CD4-positive, alpha-beta T cell treated with Interleukin-10 for 1 hour (primary cell): Measurements from ENCODE around the gene ANKRD53.

Experiments used
- DNase-seq: peaks from one replicate; pipeline ENCODE4 v3.0.0-alpha.2; 2020

Gene ANKRD53

GRCh38 chr2:70978341-70979179 is at the start of gene ANKRD53:
TSS of gene ANKRD53 (plus strand) at chr2:70978630. CDS start at chr2:70978646, 16 bp downstream.
- DNase-seq, result peak; percentile 18

GRCh38 chr2:70930371-70931329 is 47.8 kb upstream of the ANKRD53 start:
- no peak for DNase-seq

GRCh38 chr2:70931376-70932000 is 46.9 kb upstream of the ANKRD53 start:
- DNase-seq, result no peak

GRCh38 chr2:70932631-70933230 is 45.7 kb upstream of the ANKRD53 start:
- no peak for DNase-seq

- no peak for DNase-seq
Measured at GRCh38 chr2:70934981-70935380, 43.4 kb upstream of the ANKRD53 start.

GRCh38 chr2:70935468-70936164 is 42.8 kb upstream of the ANKRD53 start, which contains the start of gene ATP6V1B1:
TSS of gene ATP6V1B1 (plus strand) at chr2:70935900. CDS start at chr2:70935955, 55 bp downstream.
- DNase-seq, result no peak

GRCh38 chr2:70936165-70936978 is 42.1 kb upstream of the ANKRD53 start:
- no peak for DNase-seq

GRCh38 chr2:70936979-70937811 is 41.2 kb upstream of the ANKRD53 start:
- no peak for DNase-seq

- DNase-seq, result no peak
Measured at GRCh38 chr2:70937866-70938585, 40.4 kb upstream of the ANKRD53 start.

GRCh38 chr2:70938586-70938950 is 39.9 kb upstream of the ANKRD53 start:
- no peak for DNase-seq

GRCh38 chr2:70939001-70939838 is 39.2 kb upstream of the ANKRD53 start:
- DNase-seq, result no peak

- DNase-seq, result no peak
Measured at GRCh38 chr2:70939839-70940580, 38.4 kb upstream of the ANKRD53 start.

- no peak for DNase-seq
Measured at GRCh38 chr2:70941186-70941585, 37.2 kb upstream of the ANKRD53 start.

- DNase-seq, result no peak
Measured at GRCh38 chr2:70941701-70942100, 36.7 kb upstream of the ANKRD53 start.

GRCh38 chr2:70942396-70943204 is 35.8 kb upstream of the ANKRD53 start:
- DNase-seq, result no peak

GRCh38 chr2:70943205-70943871 is 35.1 kb upstream of the ANKRD53 start:
- no peak for DNase-seq
